Measurements from ENCODE around the gene SDR42E2.

DNA sequence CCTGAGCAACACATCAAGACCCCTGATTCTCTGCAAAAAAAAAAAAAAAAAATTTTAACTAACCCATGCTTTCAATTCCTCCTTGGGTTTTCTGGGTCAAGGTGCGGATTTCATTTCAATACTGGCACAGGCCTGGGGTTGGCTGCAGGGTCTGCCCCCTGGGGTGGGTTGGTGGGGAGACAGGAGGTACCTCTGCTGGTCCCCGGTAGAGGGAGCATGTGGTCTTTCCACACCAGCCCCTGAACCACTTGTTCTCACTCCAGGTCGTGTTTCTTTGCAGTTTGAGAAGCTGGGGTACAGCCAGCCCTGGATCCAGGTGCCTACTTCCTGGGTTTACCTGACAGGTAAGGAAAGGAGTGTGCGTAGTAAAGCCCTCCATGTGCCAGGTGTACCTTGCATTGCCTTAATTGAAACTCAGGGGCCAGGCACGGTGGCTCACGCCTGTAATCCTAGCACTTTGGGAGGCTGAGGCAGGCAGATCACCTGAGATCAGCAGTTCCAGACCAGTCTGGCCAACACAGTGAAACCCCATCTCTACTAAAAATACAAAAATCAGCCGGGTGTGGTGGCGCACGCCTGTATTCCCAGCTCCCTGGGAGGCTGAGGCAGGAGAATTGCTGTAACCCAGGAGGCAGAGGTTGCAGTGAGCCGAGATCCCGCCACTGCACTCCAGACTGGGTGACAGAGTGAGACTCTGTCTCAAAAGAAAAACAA is 21.8 kb downstream of the SDR42E2 start:
- no peak for TF ChIP-seq POLR2A (IDR thresholded peaks at IDR 0.05)
- no peak for TF ChIP-seq CTCF (IDR thresholded peaks at IDR 0.05)
